ENCODE results near the gene ITGB8.

DNA sequence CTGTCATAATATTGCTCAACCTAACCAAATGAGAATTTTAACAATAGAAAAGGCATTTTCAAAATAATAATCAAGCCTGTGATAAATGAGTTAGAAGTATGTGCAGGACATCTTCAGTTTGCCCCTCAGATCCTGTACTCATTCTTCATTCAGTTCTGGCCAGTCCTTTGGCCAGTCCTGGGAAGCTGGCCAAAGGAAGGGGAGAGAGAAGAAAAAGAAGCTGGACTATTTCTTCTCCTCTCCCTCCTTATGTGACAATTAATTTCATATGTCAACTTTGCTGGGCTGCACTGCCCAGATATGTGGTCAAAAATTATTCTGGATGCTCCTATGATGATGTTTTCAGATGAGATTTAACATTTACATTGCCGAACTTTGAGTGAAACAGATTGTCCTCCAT is 31.6 kb upstream of the ITGB8 start:
- TF ChIP-seq, protein P1, sequence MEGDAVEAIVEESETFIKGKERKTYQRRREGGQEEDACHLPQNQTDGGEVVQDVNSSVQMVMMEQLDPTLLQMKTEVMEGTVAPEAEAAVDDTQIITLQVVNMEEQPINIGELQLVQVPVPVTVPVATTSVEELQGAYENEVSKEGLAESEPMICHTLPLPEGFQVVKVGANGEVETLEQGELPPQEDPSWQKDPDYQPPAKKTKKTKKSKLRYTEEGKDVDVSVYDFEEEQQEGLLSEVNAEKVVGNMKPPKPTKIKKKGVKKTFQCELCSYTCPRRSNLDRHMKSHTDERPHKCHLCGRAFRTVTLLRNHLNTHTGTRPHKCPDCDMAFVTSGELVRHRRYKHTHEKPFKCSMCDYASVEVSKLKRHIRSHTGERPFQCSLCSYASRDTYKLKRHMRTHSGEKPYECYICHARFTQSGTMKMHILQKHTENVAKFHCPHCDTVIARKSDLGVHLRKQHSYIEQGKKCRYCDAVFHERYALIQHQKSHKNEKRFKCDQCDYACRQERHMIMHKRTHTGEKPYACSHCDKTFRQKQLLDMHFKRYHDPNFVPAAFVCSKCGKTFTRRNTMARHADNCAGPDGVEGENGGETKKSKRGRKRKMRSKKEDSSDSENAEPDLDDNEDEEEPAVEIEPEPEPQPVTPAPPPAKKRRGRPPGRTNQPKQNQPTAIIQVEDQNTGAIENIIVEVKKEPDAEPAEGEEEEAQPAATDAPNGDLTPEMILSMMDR (IDR thresholded peaks at IDR 0.05): no peak
- TF ChIP-seq ZFX (IDR thresholded peaks at IDR 0.05; ENCODE audit: borderline replicate concordance): no peak

All from 22Rv1 (cell line).